GM10266 (cell line): Measurements from ENCODE around the gene EMC10.
"Not testable (repeated sequence)": the region's sequence is repeated elsewhere in the genome, so short reads cannot be mapped to it uniquely, and the experiment has no call there.

Source experiments
- DNase-seq: peaks from one replicate; pipeline ENCODE4 v3.0.0; 2012; ENCODE audit errors: extremely low spot score
- CTCF ChIP-seq: IDR thresholded peaks from 2 replicates; pipeline ENCODE4 v1.5.1; 2012; ENCODE audit warnings: mild to moderate bottlenecking, low read depth; ENCODE audit not compliant: control insufficient read depth, insufficient read depth; ENCODE audit errors: missing control alignments

Gene EMC10

GRCh38 chr19:50462970-50463369, 13.3 kb upstream of the EMC10 start:
- no peak for DNase-seq
- TF ChIP-seq CTCF: no peak

GRCh38 chr19:50464348-50464747, 12.0 kb upstream of the EMC10 start:
- DNase-seq: no peak
- no peak for TF ChIP-seq CTCF

- TF ChIP-seq CTCF: no peak
- no peak for DNase-seq
These were observed 11.3 kb upstream of the EMC10 start for GRCh38 chr19:50465000-50465399.

- TF ChIP-seq CTCF: no peak
- no peak for DNase-seq
These were observed 10.2 kb upstream of the EMC10 start for GRCh38 chr19:50465986-50466705.

- no peak for TF ChIP-seq CTCF
- no peak for DNase-seq
These were observed 9.6 kb upstream of the EMC10 start for GRCh38 chr19:50466706-50467039.

- no peak for DNase-seq
- no peak for TF ChIP-seq CTCF
These were observed 8.7 kb upstream of the EMC10 start for GRCh38 chr19:50467566-50467965.

GRCh38 chr19:50468818-50469217, 7.5 kb upstream of the EMC10 start:
- TF ChIP-seq CTCF: no peak
- no peak for DNase-seq

- not testable (repeated sequence) for DNase-seq
These were observed 3.0 kb upstream of the EMC10 start for GRCh38 chr19:50473336-50473735.
